ENCODE data around the gene BEX4.
"Not testable (repeated sequence)": the region's sequence is repeated elsewhere in the genome, so short reads cannot be mapped to it uniquely, and the experiment has no call there.

The BEX4 gene

DNA sequence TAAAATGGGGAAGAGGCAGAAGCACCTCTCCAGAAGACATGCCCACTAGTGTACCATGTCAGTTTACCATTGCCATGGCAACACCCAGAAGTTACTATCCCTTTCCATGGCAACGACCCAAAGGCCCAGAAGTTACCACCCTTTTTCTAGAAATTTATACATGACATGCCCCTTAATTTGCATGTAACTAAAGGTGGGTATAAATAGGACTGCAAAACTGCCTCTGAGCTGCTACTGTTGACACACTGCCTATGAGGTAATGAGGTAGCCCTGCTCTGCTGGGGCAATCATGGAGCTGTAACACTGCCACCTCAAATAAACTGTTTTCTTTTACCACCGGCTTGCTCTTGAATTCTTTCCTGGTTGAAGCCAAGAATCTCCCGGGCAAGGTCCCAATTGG lies 13.9 kb upstream of the BEX4 start:
- H3K79me2 ChIP-seq (ENCODE audit: control insufficient read depth, insufficient read depth, low read length, unreplicated experiment) = no peaks in the 10 kb centered on the region
- no peak overlapping the region for H2AFZ ChIP-seq (ENCODE audit: low read length, unreplicated experiment)
- H3K4me3 ChIP-seq (ENCODE audit: low read depth, low read length) = no peak overlapping the region
- peaks cover 8% of the 10 kb centered on the region for H3K4me1 ChIP-seq (ENCODE audit: control insufficient read depth, insufficient read depth, low read length, unreplicated experiment)
- no peaks in the 10 kb centered on the region for H3K36me3 ChIP-seq (ENCODE audit: insufficient read depth, low read length)
- no peaks in the 10 kb centered on the region for H3K27me3 ChIP-seq (ENCODE audit: insufficient read depth, low read length)
- H3K27ac ChIP-seq (ENCODE audit: low read depth, low read length) = no peak overlapping the region

DNA sequence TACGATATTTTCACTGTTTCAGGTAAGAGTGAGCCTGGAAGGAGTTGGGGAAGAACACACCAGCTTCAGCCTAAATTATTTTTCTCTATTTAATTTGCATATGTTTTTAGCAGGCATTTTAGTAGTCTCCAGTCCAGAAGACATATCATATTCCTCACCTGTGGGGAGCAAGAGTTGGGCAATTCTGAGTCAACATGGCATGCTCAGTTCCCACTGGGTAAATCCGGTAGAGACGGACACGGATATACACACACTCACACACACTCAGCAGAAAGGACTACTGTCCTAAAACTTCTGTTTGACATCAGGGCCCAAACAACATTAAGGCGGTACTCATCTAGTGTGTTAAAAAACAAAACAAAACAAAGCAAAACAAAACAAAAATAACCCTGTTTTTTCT lies 4.9 kb upstream of the BEX4 start:
- Histone ChIP-seq H3K4me1 (ENCODE audit: control insufficient read depth, insufficient read depth, low read length, unreplicated experiment) (no peaks in the 10 kb centered on the region), H3K27ac (ENCODE audit: low read depth, low read length) (no peak overlapping the region), H2AFZ (ENCODE audit: low read length, unreplicated experiment) (no peak overlapping the region), H3K4me3 (ENCODE audit: low read depth, low read length) (no peak overlapping the region), H3K36me3 (ENCODE audit: insufficient read depth, low read length) (no peaks in the 10 kb centered on the region), H3K27me3 (ENCODE audit: insufficient read depth, low read length) (no peaks in the 10 kb centered on the region), H3K79me2 (ENCODE audit: control insufficient read depth, insufficient read depth, low read length, unreplicated experiment) (no peaks in the 10 kb centered on the region)

GRCh38 chrX:103211012-103211715 lies 3.7 kb upstream of the BEX4 start:
- Histone ChIP-seq H3K4me1 (ENCODE audit: control insufficient read depth, insufficient read depth, low read length, unreplicated experiment) (no peaks in the 10 kb centered on the region), H3K27ac (ENCODE audit: low read depth, low read length) (no peak overlapping the region), H3K36me3 (ENCODE audit: insufficient read depth, low read length) (no peaks in the 10 kb centered on the region), H3K79me2 (ENCODE audit: control insufficient read depth, insufficient read depth, low read length, unreplicated experiment) (no peaks in the 10 kb centered on the region), H2AFZ (ENCODE audit: low read length, unreplicated experiment) (no peak overlapping the region), H3K27me3 (ENCODE audit: insufficient read depth, low read length) (no peaks in the 10 kb centered on the region), H3K4me3 (ENCODE audit: low read depth, low read length) (no peak overlapping the region)

DNA sequence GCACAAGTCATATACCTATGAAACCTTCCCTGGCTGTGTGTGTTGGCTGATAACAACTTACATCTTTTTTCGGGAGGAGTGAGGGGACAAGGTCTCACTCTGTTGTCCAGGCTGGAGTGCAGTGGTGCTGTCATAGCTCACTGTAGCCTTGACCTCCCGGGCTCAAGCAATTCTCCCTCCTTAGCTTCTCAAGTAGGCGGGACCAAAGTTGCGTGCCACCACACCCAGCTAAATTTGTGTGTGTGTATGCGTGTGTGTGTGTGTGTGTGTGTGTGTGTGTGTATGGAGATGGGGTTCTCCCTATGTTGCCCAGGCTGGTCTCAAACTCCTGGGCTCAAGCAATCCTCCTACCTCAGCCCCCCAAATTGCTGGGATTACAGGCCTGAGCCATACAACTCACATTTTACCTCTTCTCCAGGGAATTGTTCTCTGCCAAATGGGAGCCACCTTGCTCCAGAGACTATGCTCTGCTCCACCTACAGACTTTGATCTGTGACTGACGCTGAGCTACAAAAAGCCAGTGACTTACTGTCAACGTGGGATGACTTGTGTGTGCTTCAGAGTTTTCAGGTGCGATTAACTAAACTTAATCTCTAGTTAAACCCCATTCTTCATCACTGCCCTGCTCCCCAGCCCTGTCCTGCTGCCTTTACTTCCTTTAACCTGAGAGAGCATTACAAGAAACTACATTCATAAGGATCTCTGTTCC lies 2.0 kb upstream of the BEX4 start:
- Histone ChIP-seq H3K79me2 (ENCODE audit: control insufficient read depth, insufficient read depth, low read length, unreplicated experiment) (no peaks in the 10 kb centered on the region), H3K27ac (ENCODE audit: low read depth, low read length) (no peak overlapping the region), H3K4me3 (ENCODE audit: low read depth, low read length) (no peak overlapping the region), H3K4me1 (ENCODE audit: control insufficient read depth, insufficient read depth, low read length, unreplicated experiment) (no peaks in the 10 kb centered on the region), H3K36me3 (ENCODE audit: insufficient read depth, low read length) (no peaks in the 10 kb centered on the region), H3K27me3 (ENCODE audit: insufficient read depth, low read length) (peaks cover 2% of the 10 kb centered on the region; the same call in 1 of the 2 replicates), H2AFZ (ENCODE audit: low read length, unreplicated experiment) (no peak overlapping the region)

- peak overlapping the region; percentile 68 for H2AFZ ChIP-seq (ENCODE audit: low read length, unreplicated experiment)
- no peaks in the 10 kb centered on the region for H3K36me3 ChIP-seq (ENCODE audit: insufficient read depth, low read length)
- peak overlapping the region; percentile 82 for H3K4me3 ChIP-seq (ENCODE audit: low read depth, low read length)
- H3K4me1 ChIP-seq (ENCODE audit: control insufficient read depth, insufficient read depth, low read length, unreplicated experiment) = no peaks in the 10 kb centered on the region
- H3K79me2 ChIP-seq (ENCODE audit: control insufficient read depth, insufficient read depth, low read length, unreplicated experiment) = no peaks in the 10 kb centered on the region
- no peak overlapping the region for H3K27ac ChIP-seq (ENCODE audit: low read depth, low read length)
- H3K27me3 ChIP-seq (ENCODE audit: insufficient read depth, low read length) = peaks cover 4% of the 10 kb centered on the region; the same call in 1 of the 2 replicates
Observed at GRCh38 chrX:103215425-103215991, 600 bp downstream of the BEX4 start.

- no peak overlapping the region for H3K27ac ChIP-seq (ENCODE audit: low read depth, low read length)
- H3K79me2 ChIP-seq (ENCODE audit: control insufficient read depth, insufficient read depth, low read length, unreplicated experiment) = no peaks in the 10 kb centered on the region
- no peak overlapping the region for H2AFZ ChIP-seq (ENCODE audit: low read length, unreplicated experiment)
- H3K4me1 ChIP-seq (ENCODE audit: control insufficient read depth, insufficient read depth, low read length, unreplicated experiment) = no peaks in the 10 kb centered on the region
- H3K36me3 ChIP-seq (ENCODE audit: insufficient read depth, low read length) = no peaks in the 10 kb centered on the region
- no peak overlapping the region for H3K4me3 ChIP-seq (ENCODE audit: low read depth, low read length)
- H3K27me3 ChIP-seq (ENCODE audit: insufficient read depth, low read length) = peaks cover 28% of the 10 kb centered on the region
Observed at GRCh38 chrX:103220511-103221323, 5.8 kb downstream of the BEX4 start.

DNA sequence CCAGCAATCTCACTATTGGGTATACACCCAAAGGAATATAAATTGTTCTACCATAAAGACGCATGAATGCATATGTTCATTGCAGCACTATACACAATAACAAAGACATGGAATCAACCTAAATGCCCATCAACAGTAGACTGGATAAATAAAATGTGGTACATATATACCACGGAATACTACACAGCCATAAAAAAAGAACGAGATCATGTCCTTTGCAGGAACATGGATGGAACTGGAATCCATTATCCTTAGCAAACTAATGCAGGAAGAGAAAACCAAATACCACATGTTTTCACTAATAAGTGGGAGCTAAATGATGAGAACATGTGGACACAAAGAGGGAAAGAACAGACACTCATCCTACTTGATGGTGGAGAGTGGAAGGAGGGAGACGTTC lies 11.0 kb downstream of the BEX4 start:
- peaks cover 33% of the 10 kb centered on the region for H3K27me3 ChIP-seq (ENCODE audit: insufficient read depth, low read length)
- H3K4me3 ChIP-seq (ENCODE audit: low read depth, low read length); H3K79me2 ChIP-seq (ENCODE audit: control insufficient read depth, insufficient read depth, low read length, unreplicated experiment); H3K27ac ChIP-seq (ENCODE audit: low read depth, low read length); H3K36me3 ChIP-seq (ENCODE audit: insufficient read depth, low read length); H3K4me1 ChIP-seq (ENCODE audit: control insufficient read depth, insufficient read depth, low read length, unreplicated experiment); H2AFZ ChIP-seq (ENCODE audit: low read length, unreplicated experiment): not testable (repeated sequence)

DNA sequence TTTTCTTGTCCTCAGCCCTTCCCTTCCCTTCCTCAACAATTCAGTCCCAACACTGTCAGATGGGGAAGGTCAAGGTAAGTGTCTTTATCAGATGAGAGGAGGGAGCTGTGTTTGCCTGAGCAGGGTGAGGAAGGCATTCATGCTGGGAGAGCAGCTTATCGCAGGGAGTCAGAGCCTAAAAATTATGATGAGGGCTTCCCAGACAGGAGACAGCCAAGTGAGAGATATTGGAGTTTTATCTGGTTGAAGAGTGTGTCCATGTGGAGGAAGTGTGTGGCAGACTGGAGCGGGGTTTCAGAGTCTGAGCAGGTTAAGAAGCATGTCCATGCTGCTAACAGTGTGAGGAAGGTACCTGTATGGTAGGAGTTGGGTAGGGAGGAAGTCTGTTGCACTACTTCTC lies 18.4 kb downstream of the BEX4 start:
- Histone ChIP-seq H3K36me3 (ENCODE audit: insufficient read depth, low read length) (no peaks in the 10 kb centered on the region), H3K79me2 (ENCODE audit: control insufficient read depth, insufficient read depth, low read length, unreplicated experiment) (no peaks in the 10 kb centered on the region), H3K4me3 (ENCODE audit: low read depth, low read length) (no peak overlapping the region), H3K27me3 (ENCODE audit: insufficient read depth, low read length) (no peaks in the 10 kb centered on the region), H3K27ac (ENCODE audit: low read depth, low read length) (no peak overlapping the region), H2AFZ (ENCODE audit: low read length, unreplicated experiment) (no peak overlapping the region), H3K4me1 (ENCODE audit: control insufficient read depth, insufficient read depth, low read length, unreplicated experiment) (no peaks in the 10 kb centered on the region)

GRCh38 chrX:103234869-103235268 lies 20.0 kb downstream of the BEX4 start:
- Histone ChIP-seq H3K79me2 (ENCODE audit: control insufficient read depth, insufficient read depth, low read length, unreplicated experiment) (no peaks in the 10 kb centered on the region), H3K27me3 (ENCODE audit: insufficient read depth, low read length) (no peaks in the 10 kb centered on the region), H3K36me3 (ENCODE audit: insufficient read depth, low read length) (no peaks in the 10 kb centered on the region), H3K4me1 (ENCODE audit: control insufficient read depth, insufficient read depth, low read length, unreplicated experiment) (no peaks in the 10 kb centered on the region), H3K4me3 (ENCODE audit: low read depth, low read length) (no peak overlapping the region), H2AFZ (ENCODE audit: low read length, unreplicated experiment) (no peak overlapping the region), H3K27ac (ENCODE audit: low read depth, low read length) (no peak overlapping the region)

DNA sequence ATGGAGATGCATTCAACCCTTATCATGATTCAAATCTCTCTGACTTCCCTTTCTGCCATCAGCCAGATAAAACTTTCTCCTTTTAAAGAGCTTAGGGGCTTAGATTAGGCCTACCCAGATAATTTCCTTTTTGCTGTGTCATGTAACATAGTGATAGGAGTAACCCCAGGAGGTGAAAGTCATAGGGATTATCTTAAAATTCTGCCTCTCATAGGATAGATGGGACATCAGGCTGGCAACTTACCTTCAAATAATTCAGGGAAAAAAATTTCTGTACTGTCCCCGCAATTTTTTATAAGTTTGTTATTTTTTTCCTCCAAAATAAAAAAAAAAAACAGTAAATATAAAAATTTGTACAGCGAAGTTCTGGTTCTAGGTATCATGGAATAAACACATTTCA lies 20.7 kb downstream of the BEX4 start:
- not testable (repeated sequence) for H3K36me3 ChIP-seq (ENCODE audit: insufficient read depth, low read length); H3K79me2 ChIP-seq (ENCODE audit: control insufficient read depth, insufficient read depth, low read length, unreplicated experiment); H3K4me1 ChIP-seq (ENCODE audit: control insufficient read depth, insufficient read depth, low read length, unreplicated experiment); H3K27ac ChIP-seq (ENCODE audit: low read depth, low read length); H3K4me3 ChIP-seq (ENCODE audit: low read depth, low read length); H3K27me3 ChIP-seq (ENCODE audit: insufficient read depth, low read length); H2AFZ ChIP-seq (ENCODE audit: low read length, unreplicated experiment)

Measured in ACC112 (cell line).